Measurements from ENCODE around the gene ZBTB49.
"Not testable (repeated sequence)": the region's sequence is repeated elsewhere in the genome, so short reads cannot be mapped to it uniquely, and the experiment has no call there.

Gene ZBTB49

GRCh38 chr4:4338210-4339001, 48.4 kb downstream of the ZBTB49 start:
- H3K4me3 ChIP-seq (ENCODE audit: low read depth, low read length): no peak overlapping the region
- no peak overlapping the region for H2AFZ ChIP-seq (ENCODE audit: low read length, unreplicated experiment)
- peaks cover 7% of the 10 kb centered on the region; the same call in 1 of the 2 replicates for H3K27me3 ChIP-seq (ENCODE audit: insufficient read depth, low read length)
- no peaks in the 10 kb centered on the region for H3K4me1 ChIP-seq (ENCODE audit: control insufficient read depth, insufficient read depth, low read length, unreplicated experiment)
- H3K79me2 ChIP-seq (ENCODE audit: control insufficient read depth, insufficient read depth, low read length, unreplicated experiment): no peaks in the 10 kb centered on the region
- no peaks in the 10 kb centered on the region for H3K36me3 ChIP-seq (ENCODE audit: insufficient read depth, low read length)
- no peak overlapping the region for H3K27ac ChIP-seq (ENCODE audit: low read depth, low read length)

DNA sequence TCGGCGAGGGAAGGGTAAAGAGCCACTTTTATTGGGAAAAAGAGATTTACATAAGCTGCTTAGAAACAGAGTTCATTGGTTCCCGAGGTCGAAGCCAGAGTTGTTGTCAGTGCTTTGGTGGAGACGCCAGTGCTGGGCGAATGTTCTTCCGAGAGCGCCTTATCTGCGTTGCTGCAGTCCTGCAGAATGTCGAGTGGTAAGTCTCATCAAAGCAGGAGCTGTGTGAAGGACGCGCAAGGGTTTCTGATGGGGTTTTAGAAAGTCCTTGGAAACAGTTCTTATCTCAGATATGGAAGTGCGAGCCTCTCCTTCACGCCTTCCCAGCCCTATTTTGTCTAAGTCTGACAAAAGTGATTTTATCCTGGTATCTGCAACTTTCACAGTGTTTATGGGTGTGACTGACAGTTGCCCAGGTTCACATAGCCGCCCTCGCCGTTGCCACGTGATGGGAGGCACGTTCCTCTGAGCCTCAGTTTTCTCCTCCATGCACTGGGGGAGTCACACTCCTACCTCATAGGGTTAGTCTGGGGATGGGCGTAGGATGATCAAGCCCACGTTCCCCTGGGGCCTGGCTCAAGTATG, 49.5 kb downstream of the ZBTB49 start:
- no peaks in the 10 kb centered on the region for H3K79me2 ChIP-seq (ENCODE audit: control insufficient read depth, insufficient read depth, low read length, unreplicated experiment)
- H3K4me1 ChIP-seq (ENCODE audit: control insufficient read depth, insufficient read depth, low read length, unreplicated experiment): no peaks in the 10 kb centered on the region

DNA sequence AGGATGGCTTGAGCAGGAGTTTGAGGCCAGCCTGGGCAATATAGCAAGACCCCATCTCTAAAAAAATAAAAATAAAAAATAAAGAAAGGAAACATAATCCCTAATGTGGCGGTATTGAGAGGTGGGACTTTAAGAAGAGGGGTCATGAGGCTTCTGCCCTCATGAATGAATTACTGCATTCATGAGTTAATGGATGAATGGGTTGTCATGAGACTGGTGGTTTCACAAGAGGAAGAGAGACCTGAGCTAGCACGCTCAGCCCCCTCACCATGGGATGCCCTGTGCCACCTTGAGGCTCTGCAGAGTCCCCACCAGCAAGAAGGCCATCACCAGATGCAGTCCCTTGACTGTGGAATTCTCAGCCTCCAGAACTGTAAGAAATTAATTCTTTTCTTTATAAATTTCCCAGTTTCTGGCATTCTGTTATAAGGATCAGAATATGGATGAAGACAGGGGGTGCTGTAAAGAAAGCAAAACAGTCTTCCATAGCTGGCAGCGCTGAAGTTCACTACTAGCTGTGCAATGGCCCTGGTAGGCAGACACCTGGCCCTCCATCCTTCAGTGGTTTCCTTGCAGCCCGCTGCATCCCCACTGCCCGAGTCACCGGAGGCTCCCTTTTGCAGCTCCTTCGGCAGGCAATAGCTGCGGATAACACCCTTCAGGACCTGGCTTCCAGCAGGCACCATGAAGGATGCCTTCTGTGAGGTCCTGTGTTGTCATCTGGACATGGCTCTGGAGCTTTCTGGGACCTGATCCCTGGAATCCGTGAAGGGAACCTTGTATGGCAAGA, 52.0 kb downstream of the ZBTB49 start:
- H3K27me3 ChIP-seq (ENCODE audit: insufficient read depth, low read length): peaks cover 12% of the 10 kb centered on the region
- no peaks in the 10 kb centered on the region for H3K79me2 ChIP-seq (ENCODE audit: control insufficient read depth, insufficient read depth, low read length, unreplicated experiment)
- no peaks in the 10 kb centered on the region for H3K4me1 ChIP-seq (ENCODE audit: control insufficient read depth, insufficient read depth, low read length, unreplicated experiment)
- no peak overlapping the region for H3K27ac ChIP-seq (ENCODE audit: low read depth, low read length)
- no peak overlapping the region for H3K4me3 ChIP-seq (ENCODE audit: low read depth, low read length)
- H2AFZ ChIP-seq (ENCODE audit: low read length, unreplicated experiment): no peak overlapping the region
- H3K36me3 ChIP-seq (ENCODE audit: insufficient read depth, low read length): no peaks in the 10 kb centered on the region

More for the DNA sequence above, 49.5 kb downstream of the ZBTB49 start:
- H3K36me3 ChIP-seq (ENCODE audit: insufficient read depth, low read length): no peaks in the 10 kb centered on the region
- no peak overlapping the region for H3K4me3 ChIP-seq (ENCODE audit: low read depth, low read length)
- H2AFZ ChIP-seq (ENCODE audit: low read length, unreplicated experiment): no peak overlapping the region
- H3K27ac ChIP-seq (ENCODE audit: low read depth, low read length): no peak overlapping the region
- H3K27me3 ChIP-seq (ENCODE audit: insufficient read depth, low read length): peaks cover 10% of the 10 kb centered on the region; the same call in 1 of the 2 replicates

DNA sequence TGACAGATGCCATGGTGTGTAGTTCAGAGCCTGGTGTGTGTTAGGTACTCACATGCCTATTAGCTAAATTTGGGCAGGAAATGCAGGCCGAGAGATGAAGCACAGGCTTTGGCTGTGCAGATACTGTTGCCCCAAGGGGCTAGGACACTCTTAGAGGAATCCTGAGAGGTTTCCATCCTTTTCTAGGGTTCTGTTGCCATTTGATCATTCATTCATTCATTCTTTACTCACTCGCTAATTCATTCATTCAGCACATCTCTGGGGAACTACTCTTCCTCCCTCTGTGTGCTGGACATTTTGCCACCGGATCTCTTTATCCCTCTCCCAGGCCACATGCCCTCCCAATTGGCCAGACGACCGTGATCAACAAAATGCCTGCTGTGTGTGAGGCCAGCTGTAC, 53.0 kb downstream of the ZBTB49 start:
- no peaks in the 10 kb centered on the region for H3K36me3 ChIP-seq (ENCODE audit: insufficient read depth, low read length)
- H2AFZ ChIP-seq (ENCODE audit: low read length, unreplicated experiment): no peak overlapping the region
- H3K4me3 ChIP-seq (ENCODE audit: low read depth, low read length): no peak overlapping the region
- peaks cover 17% of the 10 kb centered on the region for H3K27me3 ChIP-seq (ENCODE audit: insufficient read depth, low read length)
- H3K27ac ChIP-seq (ENCODE audit: low read depth, low read length): no peak overlapping the region
- no peaks in the 10 kb centered on the region for H3K4me1 ChIP-seq (ENCODE audit: control insufficient read depth, insufficient read depth, low read length, unreplicated experiment)
- no peaks in the 10 kb centered on the region for H3K79me2 ChIP-seq (ENCODE audit: control insufficient read depth, insufficient read depth, low read length, unreplicated experiment)

DNA sequence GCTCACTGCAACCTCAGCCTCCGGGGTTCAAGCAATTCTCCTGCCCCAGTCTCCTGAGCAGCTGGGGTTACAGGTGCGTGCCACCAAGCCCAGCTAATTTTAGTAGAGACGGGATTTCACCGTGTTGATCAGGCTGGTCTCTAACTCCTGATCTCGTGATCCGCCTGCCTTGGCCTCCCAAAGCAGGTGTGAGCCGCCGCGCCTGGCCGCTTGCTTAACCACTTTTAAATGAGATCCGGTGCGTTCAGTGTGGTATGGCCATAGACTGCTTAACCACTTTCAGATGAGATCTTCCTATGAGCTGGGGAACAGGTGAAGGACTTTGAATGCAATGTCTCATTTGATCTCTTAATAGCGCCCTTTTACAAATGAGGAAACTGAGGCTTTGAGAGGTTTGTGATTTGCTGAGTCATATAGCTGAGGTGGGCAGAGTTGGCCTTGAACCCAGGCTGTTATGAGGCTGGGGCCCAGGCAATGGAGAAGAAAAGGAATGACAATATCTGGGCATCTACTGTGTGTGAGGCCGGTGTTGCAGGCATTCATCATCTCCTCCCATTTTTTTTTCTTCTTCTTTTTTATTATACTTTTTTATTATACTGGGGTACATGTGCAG, 55.0 kb downstream of the ZBTB49 start:
- H3K27ac ChIP-seq (ENCODE audit: low read depth, low read length): no peak overlapping the region
- no peaks in the 10 kb centered on the region for H3K36me3 ChIP-seq (ENCODE audit: insufficient read depth, low read length)
- H3K4me1 ChIP-seq (ENCODE audit: control insufficient read depth, insufficient read depth, low read length, unreplicated experiment): no peaks in the 10 kb centered on the region
- H2AFZ ChIP-seq (ENCODE audit: low read length, unreplicated experiment): no peak overlapping the region
- no peaks in the 10 kb centered on the region for H3K79me2 ChIP-seq (ENCODE audit: control insufficient read depth, insufficient read depth, low read length, unreplicated experiment)
- no peak overlapping the region for H3K4me3 ChIP-seq (ENCODE audit: low read depth, low read length)
- H3K27me3 ChIP-seq (ENCODE audit: insufficient read depth, low read length): peaks cover 23% of the 10 kb centered on the region

DNA sequence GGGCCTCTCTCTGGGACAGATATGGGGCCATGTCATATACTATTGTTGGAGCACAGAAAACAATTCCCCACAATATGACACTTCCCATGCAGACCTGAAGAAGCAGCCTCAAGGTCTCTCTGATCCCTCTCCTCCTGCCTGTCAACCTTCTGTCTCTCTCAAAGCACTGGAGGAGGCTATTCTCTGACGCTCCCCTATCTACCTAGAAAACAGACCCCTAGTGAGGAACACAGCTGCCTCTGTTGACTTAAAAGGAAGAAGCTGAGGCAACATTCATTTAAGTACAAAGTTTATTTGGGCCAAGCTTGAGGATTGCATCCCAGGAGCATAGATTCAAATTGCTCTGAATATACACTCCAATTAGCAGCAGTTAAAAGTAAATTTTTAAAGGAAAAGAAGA, 57.5 kb downstream of the ZBTB49 start:
- H3K79me2 ChIP-seq (ENCODE audit: control insufficient read depth, insufficient read depth, low read length, unreplicated experiment): no peaks in the 10 kb centered on the region
- H3K36me3 ChIP-seq (ENCODE audit: insufficient read depth, low read length): no peaks in the 10 kb centered on the region
- peaks cover 26% of the 10 kb centered on the region for H3K27me3 ChIP-seq (ENCODE audit: insufficient read depth, low read length)
- H3K27ac ChIP-seq (ENCODE audit: low read depth, low read length): no peak overlapping the region
- no peaks in the 10 kb centered on the region for H3K4me1 ChIP-seq (ENCODE audit: control insufficient read depth, insufficient read depth, low read length, unreplicated experiment)
- H3K4me3 ChIP-seq (ENCODE audit: low read depth, low read length): no peak overlapping the region
- no peak overlapping the region for H2AFZ ChIP-seq (ENCODE audit: low read length, unreplicated experiment)

- H3K27ac ChIP-seq (ENCODE audit: low read depth, low read length); H3K79me2 ChIP-seq (ENCODE audit: control insufficient read depth, insufficient read depth, low read length, unreplicated experiment); H3K36me3 ChIP-seq (ENCODE audit: insufficient read depth, low read length); H3K4me3 ChIP-seq (ENCODE audit: low read depth, low read length); H2AFZ ChIP-seq (ENCODE audit: low read length, unreplicated experiment); H3K4me1 ChIP-seq (ENCODE audit: control insufficient read depth, insufficient read depth, low read length, unreplicated experiment): not testable (repeated sequence)
- peaks cover 26% of the 10 kb centered on the region for H3K27me3 ChIP-seq (ENCODE audit: insufficient read depth, low read length)
Measured at GRCh38 chr4:4348585-4348984, 58.5 kb downstream of the ZBTB49 start.

DNA sequence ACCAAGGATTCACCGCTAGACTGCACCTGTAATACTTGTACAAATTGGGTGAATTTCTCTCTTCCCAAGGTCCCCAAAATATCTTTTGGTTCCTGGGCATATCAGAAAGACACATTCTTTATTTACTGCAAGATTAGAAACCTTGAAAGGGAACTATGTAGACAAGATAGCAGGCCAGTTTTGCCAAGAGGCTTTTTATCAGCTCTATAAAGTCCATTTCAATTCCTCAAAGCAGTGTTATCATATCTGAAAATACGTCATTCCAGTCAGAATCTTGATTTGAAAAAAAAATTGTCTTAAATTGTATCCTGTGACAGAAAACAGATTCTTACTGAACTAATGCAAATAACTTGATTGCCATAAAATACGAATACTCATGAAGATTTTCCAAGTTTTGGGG, 59.8 kb downstream of the ZBTB49 start:
- H3K27me3 ChIP-seq (ENCODE audit: insufficient read depth, low read length): peaks cover 31% of the 10 kb centered on the region
- no peaks in the 10 kb centered on the region for H3K79me2 ChIP-seq (ENCODE audit: control insufficient read depth, insufficient read depth, low read length, unreplicated experiment)
- H3K4me3 ChIP-seq (ENCODE audit: low read depth, low read length): no peak overlapping the region
- H2AFZ ChIP-seq (ENCODE audit: low read length, unreplicated experiment): no peak overlapping the region
- H3K4me1 ChIP-seq (ENCODE audit: control insufficient read depth, insufficient read depth, low read length, unreplicated experiment): no peaks in the 10 kb centered on the region
- H3K36me3 ChIP-seq (ENCODE audit: insufficient read depth, low read length): no peaks in the 10 kb centered on the region
- H3K27ac ChIP-seq (ENCODE audit: low read depth, low read length): no peak overlapping the region

GRCh38 chr4:4350909-4351308, 60.9 kb downstream of the ZBTB49 start:
- Histone ChIP-seq H3K36me3 (ENCODE audit: insufficient read depth, low read length) (no peaks in the 10 kb centered on the region), H3K4me1 (ENCODE audit: control insufficient read depth, insufficient read depth, low read length, unreplicated experiment) (no peaks in the 10 kb centered on the region), H3K79me2 (ENCODE audit: control insufficient read depth, insufficient read depth, low read length, unreplicated experiment) (no peaks in the 10 kb centered on the region), H3K27ac (ENCODE audit: low read depth, low read length) (no peak overlapping the region), H3K4me3 (ENCODE audit: low read depth, low read length) (no peak overlapping the region), H3K27me3 (ENCODE audit: insufficient read depth, low read length) (peaks cover 42% of the 10 kb centered on the region), H2AFZ (ENCODE audit: low read length, unreplicated experiment) (no peak overlapping the region)

GRCh38 chr4:4355302-4355701, 65.3 kb downstream of the ZBTB49 start:
- H3K27ac ChIP-seq (ENCODE audit: low read depth, low read length): no peak overlapping the region
- no peaks in the 10 kb centered on the region for H3K79me2 ChIP-seq (ENCODE audit: control insufficient read depth, insufficient read depth, low read length, unreplicated experiment)
- no peaks in the 10 kb centered on the region for H3K4me1 ChIP-seq (ENCODE audit: control insufficient read depth, insufficient read depth, low read length, unreplicated experiment)
- H2AFZ ChIP-seq (ENCODE audit: low read length, unreplicated experiment): no peak overlapping the region
- peaks cover 54% of the 10 kb centered on the region for H3K27me3 ChIP-seq (ENCODE audit: insufficient read depth, low read length)
- H3K4me3 ChIP-seq (ENCODE audit: low read depth, low read length): no peak overlapping the region
- H3K36me3 ChIP-seq (ENCODE audit: insufficient read depth, low read length): no peaks in the 10 kb centered on the region
